H1 (cell line): ENCODE results near the gene KIF20A. TPM values are rescaled to one million over a fixed set of nuclear protein-coding genes. Genes with fewer than 3 reads are reported as not detected.

ENCODE experiments used
- RBBP5 ChIP-seq: IDR thresholded peaks from 2 replicates; pipeline ENCODE4 v1.7.1; 2012; ENCODE audit warnings: low read depth, mild to moderate bottlenecking, inconsistent platforms, low read length, moderate library complexity, borderline replicate concordance
- SAP30 ChIP-seq: fragments of 300-600 bp; sonication (generic); IDR thresholded peaks from 2 replicates; pipeline ENCODE4 v1.7.1; 2012; ENCODE audit warnings: low read length, moderate library complexity, mild to moderate bottlenecking, inconsistent platforms; ENCODE audit not compliant: insufficient read depth, insufficient replicate concordance
- polyA plus RNA-seq, 7 experiments: library from polyadenylated mRNA; depleted of rRNA in 3 of 7; stranded (reverse) in 5 of 7; unstranded in 2 of 7; fragments of >200 nt in 5 of 7; fragments of 200-250 nt in 2 of 7; gene quantifications; 1 replicate in 5 of 7; 2 replicates in 1 of 7; 4 replicates in 1 of 7; pipeline versions ENCODE4 v1.2.1 to v1.2.3, GENCODE V29; 2011 to 2013; ENCODE audit warnings: missing spikeins in 2 of 7, mixed read lengths in 2 of 7
- total RNA-seq: library from RNA; stranded (reverse); fragmentation: NEBNext Ultra II Directional; extraction: Animal tissue kit (Norgen Biotek cat#: 25700); gene quantifications from 2 replicates; pipeline ENCODE4 v1.2.1, GENCODE V29; 2021
- TF ChIP-seq, protein P1 (sequence below): fragments of 300-600 bp; sonication (generic); IDR thresholded peaks from 2 replicates; pipeline ENCODE4 v1.7.1; 2012; ENCODE audit warnings: low read length, moderate library complexity, mild to moderate bottlenecking, inconsistent platforms; ENCODE audit not compliant: insufficient replicate concordance

The KIF20A gene
- total and polyA plus RNA-seq, 2 of the 8 experiments (the other 6 are each of a cell fraction or from before 2014, with no cell fraction given), result 33.3 to 67.1 TPM

DNA sequence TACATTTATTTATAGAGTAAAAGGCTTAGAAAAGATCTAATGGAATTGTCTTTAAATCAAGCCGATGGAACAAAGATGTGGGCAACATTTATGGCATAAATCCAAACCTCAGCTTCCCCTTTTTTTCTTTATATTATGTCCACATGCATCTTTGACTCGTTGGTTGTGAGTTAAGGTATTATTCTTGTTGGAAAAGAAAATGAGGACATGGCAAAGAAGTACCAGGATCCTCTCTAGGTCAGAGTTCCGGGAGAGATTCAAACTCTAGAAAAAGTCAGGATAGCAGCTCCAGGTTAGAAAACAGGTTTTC is 39.2 kb upstream of the KIF20A start (continued):
- TF ChIP-seq, protein P1, sequence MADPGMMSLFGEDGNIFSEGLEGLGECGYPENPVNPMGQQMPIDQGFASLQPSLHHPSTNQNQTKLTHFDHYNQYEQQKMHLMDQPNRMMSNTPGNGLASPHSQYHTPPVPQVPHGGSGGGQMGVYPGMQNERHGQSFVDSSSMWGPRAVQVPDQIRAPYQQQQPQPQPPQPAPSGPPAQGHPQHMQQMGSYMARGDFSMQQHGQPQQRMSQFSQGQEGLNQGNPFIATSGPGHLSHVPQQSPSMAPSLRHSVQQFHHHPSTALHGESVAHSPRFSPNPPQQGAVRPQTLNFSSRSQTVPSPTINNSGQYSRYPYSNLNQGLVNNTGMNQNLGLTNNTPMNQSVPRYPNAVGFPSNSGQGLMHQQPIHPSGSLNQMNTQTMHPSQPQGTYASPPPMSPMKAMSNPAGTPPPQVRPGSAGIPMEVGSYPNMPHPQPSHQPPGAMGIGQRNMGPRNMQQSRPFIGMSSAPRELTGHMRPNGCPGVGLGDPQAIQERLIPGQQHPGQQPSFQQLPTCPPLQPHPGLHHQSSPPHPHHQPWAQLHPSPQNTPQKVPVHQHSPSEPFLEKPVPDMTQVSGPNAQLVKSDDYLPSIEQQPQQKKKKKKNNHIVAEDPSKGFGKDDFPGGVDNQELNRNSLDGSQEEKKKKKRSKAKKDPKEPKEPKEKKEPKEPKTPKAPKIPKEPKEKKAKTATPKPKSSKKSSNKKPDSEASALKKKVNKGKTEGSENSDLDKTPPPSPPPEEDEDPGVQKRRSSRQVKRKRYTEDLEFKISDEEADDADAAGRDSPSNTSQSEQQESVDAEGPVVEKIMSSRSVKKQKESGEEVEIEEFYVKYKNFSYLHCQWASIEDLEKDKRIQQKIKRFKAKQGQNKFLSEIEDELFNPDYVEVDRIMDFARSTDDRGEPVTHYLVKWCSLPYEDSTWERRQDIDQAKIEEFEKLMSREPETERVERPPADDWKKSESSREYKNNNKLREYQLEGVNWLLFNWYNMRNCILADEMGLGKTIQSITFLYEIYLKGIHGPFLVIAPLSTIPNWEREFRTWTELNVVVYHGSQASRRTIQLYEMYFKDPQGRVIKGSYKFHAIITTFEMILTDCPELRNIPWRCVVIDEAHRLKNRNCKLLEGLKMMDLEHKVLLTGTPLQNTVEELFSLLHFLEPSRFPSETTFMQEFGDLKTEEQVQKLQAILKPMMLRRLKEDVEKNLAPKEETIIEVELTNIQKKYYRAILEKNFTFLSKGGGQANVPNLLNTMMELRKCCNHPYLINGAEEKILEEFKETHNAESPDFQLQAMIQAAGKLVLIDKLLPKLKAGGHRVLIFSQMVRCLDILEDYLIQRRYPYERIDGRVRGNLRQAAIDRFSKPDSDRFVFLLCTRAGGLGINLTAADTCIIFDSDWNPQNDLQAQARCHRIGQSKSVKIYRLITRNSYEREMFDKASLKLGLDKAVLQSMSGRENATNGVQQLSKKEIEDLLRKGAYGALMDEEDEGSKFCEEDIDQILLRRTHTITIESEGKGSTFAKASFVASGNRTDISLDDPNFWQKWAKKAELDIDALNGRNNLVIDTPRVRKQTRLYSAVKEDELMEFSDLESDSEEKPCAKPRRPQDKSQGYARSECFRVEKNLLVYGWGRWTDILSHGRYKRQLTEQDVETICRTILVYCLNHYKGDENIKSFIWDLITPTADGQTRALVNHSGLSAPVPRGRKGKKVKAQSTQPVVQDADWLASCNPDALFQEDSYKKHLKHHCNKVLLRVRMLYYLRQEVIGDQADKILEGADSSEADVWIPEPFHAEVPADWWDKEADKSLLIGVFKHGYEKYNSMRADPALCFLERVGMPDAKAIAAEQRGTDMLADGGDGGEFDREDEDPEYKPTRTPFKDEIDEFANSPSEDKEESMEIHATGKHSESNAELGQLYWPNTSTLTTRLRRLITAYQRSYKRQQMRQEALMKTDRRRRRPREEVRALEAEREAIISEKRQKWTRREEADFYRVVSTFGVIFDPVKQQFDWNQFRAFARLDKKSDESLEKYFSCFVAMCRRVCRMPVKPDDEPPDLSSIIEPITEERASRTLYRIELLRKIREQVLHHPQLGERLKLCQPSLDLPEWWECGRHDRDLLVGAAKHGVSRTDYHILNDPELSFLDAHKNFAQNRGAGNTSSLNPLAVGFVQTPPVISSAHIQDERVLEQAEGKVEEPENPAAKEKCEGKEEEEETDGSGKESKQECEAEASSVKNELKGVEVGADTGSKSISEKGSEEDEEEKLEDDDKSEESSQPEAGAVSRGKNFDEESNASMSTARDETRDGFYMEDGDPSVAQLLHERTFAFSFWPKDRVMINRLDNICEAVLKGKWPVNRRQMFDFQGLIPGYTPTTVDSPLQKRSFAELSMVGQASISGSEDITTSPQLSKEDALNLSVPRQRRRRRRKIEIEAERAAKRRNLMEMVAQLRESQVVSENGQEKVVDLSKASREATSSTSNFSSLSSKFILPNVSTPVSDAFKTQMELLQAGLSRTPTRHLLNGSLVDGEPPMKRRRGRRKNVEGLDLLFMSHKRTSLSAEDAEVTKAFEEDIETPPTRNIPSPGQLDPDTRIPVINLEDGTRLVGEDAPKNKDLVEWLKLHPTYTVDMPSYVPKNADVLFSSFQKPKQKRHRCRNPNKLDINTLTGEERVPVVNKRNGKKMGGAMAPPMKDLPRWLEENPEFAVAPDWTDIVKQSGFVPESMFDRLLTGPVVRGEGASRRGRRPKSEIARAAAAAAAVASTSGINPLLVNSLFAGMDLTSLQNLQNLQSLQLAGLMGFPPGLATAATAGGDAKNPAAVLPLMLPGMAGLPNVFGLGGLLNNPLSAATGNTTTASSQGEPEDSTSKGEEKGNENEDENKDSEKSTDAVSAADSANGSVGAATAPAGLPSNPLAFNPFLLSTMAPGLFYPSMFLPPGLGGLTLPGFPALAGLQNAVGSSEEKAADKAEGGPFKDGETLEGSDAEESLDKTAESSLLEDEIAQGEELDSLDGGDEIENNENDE, result no peak
- no peak for TF ChIP-seq RBBP5
- no peak for TF ChIP-seq SAP30
